H9 (cell line): ENCODE results near the gene WFS1. TPM values are rescaled to one million over a fixed set of nuclear protein-coding genes. Genes with fewer than 3 reads are reported as not detected.

ENCODE experiments used
- DNase-seq: peaks from one replicate; pipeline ENCODE4 v3.0.0-alpha.2; 2017
- H2AFZ ChIP-seq: one replicate; pipeline ENCODE4 v1.6.1; 2013; ENCODE audit warnings: mild to moderate bottlenecking, low read length, control low read depth, moderate library complexity
- H2AK5ac ChIP-seq: 2 replicates; pipeline ENCODE4 v1.6.1; 2013; ENCODE audit warnings: low read length, control low read depth, mixed read lengths; ENCODE audit not compliant: insufficient read length
- H2BK120ac ChIP-seq: one replicate; pipeline ENCODE4 v1.6.1; 2013; ENCODE audit warnings: low read depth, mild to moderate bottlenecking, low read length, control low read depth, inconsistent platforms; ENCODE audit not compliant: poor library complexity, severe bottlenecking
- H2BK12ac ChIP-seq: 2 replicates; pipeline ENCODE4 v1.6.1; 2013; ENCODE audit warnings: low read length, control low read depth, mixed read lengths, low read depth; ENCODE audit not compliant: insufficient read length
- H2BK15ac ChIP-seq: 2 replicates; pipeline ENCODE4 v1.6.1; 2013; ENCODE audit warnings: low read depth, low read length, control low read depth
- H2BK20ac ChIP-seq: one replicate; pipeline ENCODE4 v1.6.1; 2013; ENCODE audit warnings: low read depth, mild to moderate bottlenecking, low read length, control low read depth, inconsistent platforms; ENCODE audit not compliant: poor library complexity, severe bottlenecking
- H2BK5ac ChIP-seq: 2 replicates; pipeline ENCODE4 v1.6.1; 2013; ENCODE audit warnings: low read length, control low read depth, mixed read lengths; ENCODE audit not compliant: insufficient read length
- H3K14ac ChIP-seq: 2 replicates; pipeline ENCODE4 v1.6.1; 2013; ENCODE audit warnings: low read length, control low read depth; ENCODE audit not compliant: insufficient read depth
- H3K18ac ChIP-seq: 2 replicates; pipeline ENCODE4 v1.6.1; 2013; ENCODE audit warnings: low read depth, mild to moderate bottlenecking, mixed read lengths, low read length, control low read depth; ENCODE audit not compliant: insufficient read length
- H3K23ac ChIP-seq: 2 replicates; pipeline ENCODE4 v1.6.1; 2013; ENCODE audit warnings: low read length, control low read depth, mixed read lengths, low read depth; ENCODE audit not compliant: insufficient read length
- H3K23me2 ChIP-seq: 2 replicates; pipeline ENCODE4 v1.6.1; 2013; ENCODE audit warnings: low read depth, mild to moderate bottlenecking, mixed read lengths, low read length, control low read depth; ENCODE audit not compliant: insufficient read length, poor library complexity, severe bottlenecking
- H3K27ac ChIP-seq: 2 replicates; pipeline ENCODE4 v1.5.1; 2013; ENCODE audit warnings: low read length, control low read depth, mixed read lengths, low read depth; ENCODE audit not compliant: insufficient read length
- H3K27me3 ChIP-seq: 2 replicates; pipeline ENCODE4 v1.6.1; 2013; ENCODE audit warnings: low read length, control low read depth, inconsistent platforms; ENCODE audit not compliant: insufficient read depth
- H3K4ac ChIP-seq: 2 replicates; pipeline ENCODE4 v1.6.1; 2013; ENCODE audit warnings: low read depth, mild to moderate bottlenecking, control low read depth, inconsistent platforms, low read length, moderate library complexity
- H3K4me1 ChIP-seq: 2 replicates; pipeline ENCODE4 v1.6.1; 2013; ENCODE audit warnings: low read length, control low read depth, inconsistent platforms; ENCODE audit not compliant: insufficient read depth
- H3K4me2 ChIP-seq: 2 replicates; pipeline ENCODE4 v1.6.1; 2013; ENCODE audit warnings: low read length, control low read depth, mixed read lengths; ENCODE audit not compliant: insufficient read length, insufficient read depth
- H3K56ac ChIP-seq: 2 replicates; pipeline ENCODE4 v1.6.1; 2013; ENCODE audit warnings: low read depth, mild to moderate bottlenecking, mixed read lengths, low read length, control low read depth; ENCODE audit not compliant: insufficient read length
- H3K79me1 ChIP-seq: 2 replicates; pipeline ENCODE4 v1.6.1; 2013; ENCODE audit warnings: low read depth, mild to moderate bottlenecking, moderate library complexity, low read length, control low read depth, inconsistent platforms; ENCODE audit not compliant: insufficient read depth, poor library complexity, severe bottlenecking
- H3K79me2 ChIP-seq: 2 replicates; pipeline ENCODE4 v1.6.1; 2013; ENCODE audit warnings: low read length, control low read depth, inconsistent platforms; ENCODE audit not compliant: insufficient read depth
- H3K9ac ChIP-seq: 2 replicates; pipeline ENCODE4 v1.6.1; 2013; ENCODE audit warnings: low read length, control low read depth, mixed read lengths; ENCODE audit not compliant: insufficient read length; ENCODE audit errors: extremely low read depth
- H3K9me3 ChIP-seq: one replicate; pipeline ENCODE4 v1.6.1; 2013; ENCODE audit warnings: low read depth, low read length, inconsistent platforms; ENCODE audit not compliant: control insufficient read depth
- H3T11ph ChIP-seq: one replicate; pipeline ENCODE4 v1.6.1; 2013; ENCODE audit warnings: mild to moderate bottlenecking, low read length, control low read depth, inconsistent platforms
- H4K20me1 ChIP-seq: one replicate; pipeline ENCODE4 v1.6.1; 2013; ENCODE audit not compliant: control insufficient read depth, insufficient read length, insufficient read depth
- H4K5ac ChIP-seq: 2 replicates; pipeline ENCODE4 v1.6.1; 2013; ENCODE audit warnings: low read depth, mild to moderate bottlenecking, mixed read lengths, low read length, control low read depth; ENCODE audit not compliant: insufficient read length
- H4K8ac ChIP-seq: replicated peaks from 2 replicates; pipeline ENCODE4 v1.6.1; 2013; ENCODE audit warnings: low read length, control low read depth, mixed read lengths, low read depth; ENCODE audit not compliant: insufficient read length
- H4K91ac ChIP-seq: 2 replicates; pipeline ENCODE4 v1.6.1; 2013; ENCODE audit warnings: low read depth, mild to moderate bottlenecking, moderate library complexity, mixed read lengths, low read length, control low read depth; ENCODE audit not compliant: insufficient read length
- H3K27ac Mint-ChIP-seq, 3 experiments: 2 replicates in 2 of 3; 3 replicates in 1 of 3; pipeline ENCODE4 v1.8.0; 2020 to 2021; ENCODE audit warnings: mixed read lengths in 3 of 3, mild to moderate bottlenecking in 1 of 3, moderate library complexity in 1 of 3
- H3K27me3 Mint-ChIP-seq: 2 replicates; pipeline ENCODE4 v1.8.0; 2021; ENCODE audit warnings: low read depth, mild to moderate bottlenecking, moderate library complexity, mixed read lengths
- H3K36me3 Mint-ChIP-seq, 3 experiments: 2 replicates in 2 of 3; 3 replicates in 1 of 3; pipeline ENCODE4 v1.8.0; 2020 to 2021; ENCODE audit warnings: low read depth in 3 of 3, mixed read lengths in 3 of 3; ENCODE audit not compliant: insufficient read depth in 1 of 3
- H3K4me1 Mint-ChIP-seq, 2 experiments: 2 replicates each; pipeline ENCODE4 v1.8.0; 2020; ENCODE audit warnings: mixed read lengths in 2 of 2
- H3K4me3 Mint-ChIP-seq, 2 experiments: 2 replicates in 1 of 2; 3 replicates in 1 of 2; pipeline ENCODE4 v1.8.0; 2020 to 2021; ENCODE audit warnings: mild to moderate bottlenecking in 2 of 2, mixed read lengths in 2 of 2, moderate library complexity in 1 of 2
- H3K9me3 Mint-ChIP-seq, 2 experiments: 2 replicates in 1 of 2; 3 replicates in 1 of 2; pipeline ENCODE4 v1.8.0; 2020; ENCODE audit warnings: mild to moderate bottlenecking in 2 of 2, mixed read lengths in 2 of 2, moderate library complexity in 1 of 2
- CTCF ChIP-seq: fragments of 200-600 bp; sonication (generic); conservative IDR thresholded peaks from 3 replicates; pipeline ENCODE4 v1.8.0; 2021; ENCODE audit warnings: antibody characterized with exemption, mild to moderate bottlenecking
- WGBS: extraction: QIAGEN DNeasy Blood & Tissue Kit; methylation state at CpG from one replicate; pipeline ENCODE4 v1.1.7; 2013; ENCODE audit warnings: missing lambda C conversion rate, low lambda C conversion rate, mixed read lengths; ENCODE audit not compliant: insufficient read length; ENCODE audit errors: extremely low coverage; 5-methylcytosine and 5-hydroxymethylcytosine counted together
- total RNA-seq: library from RNA; stranded (reverse); gene quantifications from 2 replicates; pipeline ENCODE4 v1.2.1, GENCODE V29; 2021

Gene WFS1
- total RNA-seq, 1 experiment from 2014 or later: 18.9 TPM

- Histone ChIP-seq H2BK15ac (no peak overlapping the region), H2BK20ac (no peak overlapping the region), H3K4me2 (no peak overlapping the region), H3K9me3 (no peaks in the 10 kb centered on the region), H3K27me3 (no peaks in the 10 kb centered on the region), H2BK5ac (no peak overlapping the region), H3K23ac (no peak overlapping the region), H4K8ac (no peak overlapping the region), H3K56ac (no peak overlapping the region), H4K5ac (no peak overlapping the region), H4K91ac (no peak overlapping the region), H3K79me1 (no peaks in the 10 kb centered on the region), H3T11ph (no peak overlapping the region), H2BK120ac (no peak overlapping the region), H3K9ac (no peak overlapping the region), H2AFZ (no peak overlapping the region), H4K20me1 (no peaks in the 10 kb centered on the region), H3K4me1 (no peaks in the 10 kb centered on the region), H3K18ac (no peak overlapping the region), H3K79me2 (no peaks in the 10 kb centered on the region), H2BK12ac (no peak overlapping the region), H3K23me2 (no peaks in the 10 kb centered on the region), H3K14ac (no peak overlapping the region), H3K4ac (no peak overlapping the region), H3K27ac (no peak overlapping the region), H2AK5ac (no peak overlapping the region)
- TF ChIP-seq CTCF: no peak
- H3K9me3 Mint-ChIP-seq: no peaks in the 10 kb centered on the region
- no peak overlapping the region for H3K4me3 Mint-ChIP-seq
- no peak overlapping the region for H3K27ac Mint-ChIP-seq
- no peak for DNase-seq
- H3K4me1 Mint-ChIP-seq: peaks cover 0 to 6% of the 10 kb centered on the region in 2 experiments; a peak in 3 of 4 replicates
- peaks cover 7% of the 10 kb centered on the region for H3K27me3 Mint-ChIP-seq
- no CpG with 5 or more reads among the region's 6 CpGs for WGBS
- H3K36me3 Mint-ChIP-seq: no peaks in the 10 kb centered on the region; a peak in 1 of 7 replicates
Observed at GRCh38 chr4:6316461-6317003, 46.9 kb downstream of the WFS1 start.
